ENCODE data around the gene SLC39A6.

DNA sequence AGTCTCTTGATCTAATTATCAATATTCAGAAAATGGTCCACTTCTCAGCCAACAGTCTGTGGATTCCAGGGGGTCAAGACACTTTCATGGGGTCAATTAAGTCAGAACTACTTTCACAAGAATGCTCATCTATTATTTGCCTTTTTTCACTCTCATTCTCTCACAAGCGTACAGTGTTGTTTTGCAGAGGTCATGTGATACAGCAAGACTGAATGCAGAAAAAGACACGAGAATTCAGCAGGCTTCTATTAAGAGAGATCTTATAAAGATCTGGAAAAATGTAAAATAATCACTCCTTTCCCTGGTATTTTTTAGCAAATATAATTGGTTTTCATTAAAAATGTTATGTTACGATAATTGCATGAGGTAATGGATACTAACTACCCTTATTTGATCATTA lies 70.5 kb downstream of the SLC39A6 start:
- TF ChIP-seq, protein P1, sequence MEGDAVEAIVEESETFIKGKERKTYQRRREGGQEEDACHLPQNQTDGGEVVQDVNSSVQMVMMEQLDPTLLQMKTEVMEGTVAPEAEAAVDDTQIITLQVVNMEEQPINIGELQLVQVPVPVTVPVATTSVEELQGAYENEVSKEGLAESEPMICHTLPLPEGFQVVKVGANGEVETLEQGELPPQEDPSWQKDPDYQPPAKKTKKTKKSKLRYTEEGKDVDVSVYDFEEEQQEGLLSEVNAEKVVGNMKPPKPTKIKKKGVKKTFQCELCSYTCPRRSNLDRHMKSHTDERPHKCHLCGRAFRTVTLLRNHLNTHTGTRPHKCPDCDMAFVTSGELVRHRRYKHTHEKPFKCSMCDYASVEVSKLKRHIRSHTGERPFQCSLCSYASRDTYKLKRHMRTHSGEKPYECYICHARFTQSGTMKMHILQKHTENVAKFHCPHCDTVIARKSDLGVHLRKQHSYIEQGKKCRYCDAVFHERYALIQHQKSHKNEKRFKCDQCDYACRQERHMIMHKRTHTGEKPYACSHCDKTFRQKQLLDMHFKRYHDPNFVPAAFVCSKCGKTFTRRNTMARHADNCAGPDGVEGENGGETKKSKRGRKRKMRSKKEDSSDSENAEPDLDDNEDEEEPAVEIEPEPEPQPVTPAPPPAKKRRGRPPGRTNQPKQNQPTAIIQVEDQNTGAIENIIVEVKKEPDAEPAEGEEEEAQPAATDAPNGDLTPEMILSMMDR (conservative IDR thresholded peaks at IDR 0.05; ENCODE audit: low read depth in 2 of 2) = no peak
- no peak for TF ChIP-seq POLR2AphosphoS5 (IDR thresholded peaks at IDR 0.05; ENCODE audit: low read depth)
- no peak for TF ChIP-seq ZNF114 (CRISPR knock-in tag; IDR thresholded peaks at IDR 0.05)
- TF ChIP-seq, protein P2, sequence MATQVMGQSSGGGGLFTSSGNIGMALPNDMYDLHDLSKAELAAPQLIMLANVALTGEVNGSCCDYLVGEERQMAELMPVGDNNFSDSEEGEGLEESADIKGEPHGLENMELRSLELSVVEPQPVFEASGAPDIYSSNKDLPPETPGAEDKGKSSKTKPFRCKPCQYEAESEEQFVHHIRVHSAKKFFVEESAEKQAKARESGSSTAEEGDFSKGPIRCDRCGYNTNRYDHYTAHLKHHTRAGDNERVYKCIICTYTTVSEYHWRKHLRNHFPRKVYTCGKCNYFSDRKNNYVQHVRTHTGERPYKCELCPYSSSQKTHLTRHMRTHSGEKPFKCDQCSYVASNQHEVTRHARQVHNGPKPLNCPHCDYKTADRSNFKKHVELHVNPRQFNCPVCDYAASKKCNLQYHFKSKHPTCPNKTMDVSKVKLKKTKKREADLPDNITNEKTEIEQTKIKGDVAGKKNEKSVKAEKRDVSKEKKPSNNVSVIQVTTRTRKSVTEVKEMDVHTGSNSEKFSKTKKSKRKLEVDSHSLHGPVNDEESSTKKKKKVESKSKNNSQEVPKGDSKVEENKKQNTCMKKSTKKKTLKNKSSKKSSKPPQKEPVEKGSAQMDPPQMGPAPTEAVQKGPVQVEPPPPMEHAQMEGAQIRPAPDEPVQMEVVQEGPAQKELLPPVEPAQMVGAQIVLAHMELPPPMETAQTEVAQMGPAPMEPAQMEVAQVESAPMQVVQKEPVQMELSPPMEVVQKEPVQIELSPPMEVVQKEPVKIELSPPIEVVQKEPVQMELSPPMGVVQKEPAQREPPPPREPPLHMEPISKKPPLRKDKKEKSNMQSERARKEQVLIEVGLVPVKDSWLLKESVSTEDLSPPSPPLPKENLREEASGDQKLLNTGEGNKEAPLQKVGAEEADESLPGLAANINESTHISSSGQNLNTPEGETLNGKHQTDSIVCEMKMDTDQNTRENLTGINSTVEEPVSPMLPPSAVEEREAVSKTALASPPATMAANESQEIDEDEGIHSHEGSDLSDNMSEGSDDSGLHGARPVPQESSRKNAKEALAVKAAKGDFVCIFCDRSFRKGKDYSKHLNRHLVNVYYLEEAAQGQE (IDR thresholded peaks at IDR 0.05; ENCODE audit: unreplicated experiment) = no peak
- no peak for TF ChIP-seq CREB1 (CRISPR knock-in tag; IDR thresholded peaks at IDR 0.05; ENCODE audit: low read depth)
- TF ChIP-seq EZH2 (IDR thresholded peaks at IDR 0.05; ENCODE audit: low read depth, unreplicated experiment) = no peak
- TF ChIP-seq EZH2phosphoT487 (IDR thresholded peaks at IDR 0.05; ENCODE audit: unreplicated experiment) = no peak
- no peak for TF ChIP-seq ZNF331 (CRISPR knock-in tag; IDR thresholded peaks at IDR 0.05; ENCODE audit: low read depth)
- TF ChIP-seq NANOG (IDR thresholded peaks at IDR 0.05; ENCODE audit: borderline replicate concordance) = no peak
- no peak for TF ChIP-seq JUNB (IDR thresholded peaks at IDR 0.05; ENCODE audit: unreplicated experiment)
- TF ChIP-seq, protein P3, sequence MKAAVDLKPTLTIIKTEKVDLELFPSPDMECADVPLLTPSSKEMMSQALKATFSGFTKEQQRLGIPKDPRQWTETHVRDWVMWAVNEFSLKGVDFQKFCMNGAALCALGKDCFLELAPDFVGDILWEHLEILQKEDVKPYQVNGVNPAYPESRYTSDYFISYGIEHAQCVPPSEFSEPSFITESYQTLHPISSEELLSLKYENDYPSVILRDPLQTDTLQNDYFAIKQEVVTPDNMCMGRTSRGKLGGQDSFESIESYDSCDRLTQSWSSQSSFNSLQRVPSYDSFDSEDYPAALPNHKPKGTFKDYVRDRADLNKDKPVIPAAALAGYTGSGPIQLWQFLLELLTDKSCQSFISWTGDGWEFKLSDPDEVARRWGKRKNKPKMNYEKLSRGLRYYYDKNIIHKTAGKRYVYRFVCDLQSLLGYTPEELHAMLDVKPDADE (IDR thresholded peaks at IDR 0.05) = no peak
- TF ChIP-seq, protein P4, sequence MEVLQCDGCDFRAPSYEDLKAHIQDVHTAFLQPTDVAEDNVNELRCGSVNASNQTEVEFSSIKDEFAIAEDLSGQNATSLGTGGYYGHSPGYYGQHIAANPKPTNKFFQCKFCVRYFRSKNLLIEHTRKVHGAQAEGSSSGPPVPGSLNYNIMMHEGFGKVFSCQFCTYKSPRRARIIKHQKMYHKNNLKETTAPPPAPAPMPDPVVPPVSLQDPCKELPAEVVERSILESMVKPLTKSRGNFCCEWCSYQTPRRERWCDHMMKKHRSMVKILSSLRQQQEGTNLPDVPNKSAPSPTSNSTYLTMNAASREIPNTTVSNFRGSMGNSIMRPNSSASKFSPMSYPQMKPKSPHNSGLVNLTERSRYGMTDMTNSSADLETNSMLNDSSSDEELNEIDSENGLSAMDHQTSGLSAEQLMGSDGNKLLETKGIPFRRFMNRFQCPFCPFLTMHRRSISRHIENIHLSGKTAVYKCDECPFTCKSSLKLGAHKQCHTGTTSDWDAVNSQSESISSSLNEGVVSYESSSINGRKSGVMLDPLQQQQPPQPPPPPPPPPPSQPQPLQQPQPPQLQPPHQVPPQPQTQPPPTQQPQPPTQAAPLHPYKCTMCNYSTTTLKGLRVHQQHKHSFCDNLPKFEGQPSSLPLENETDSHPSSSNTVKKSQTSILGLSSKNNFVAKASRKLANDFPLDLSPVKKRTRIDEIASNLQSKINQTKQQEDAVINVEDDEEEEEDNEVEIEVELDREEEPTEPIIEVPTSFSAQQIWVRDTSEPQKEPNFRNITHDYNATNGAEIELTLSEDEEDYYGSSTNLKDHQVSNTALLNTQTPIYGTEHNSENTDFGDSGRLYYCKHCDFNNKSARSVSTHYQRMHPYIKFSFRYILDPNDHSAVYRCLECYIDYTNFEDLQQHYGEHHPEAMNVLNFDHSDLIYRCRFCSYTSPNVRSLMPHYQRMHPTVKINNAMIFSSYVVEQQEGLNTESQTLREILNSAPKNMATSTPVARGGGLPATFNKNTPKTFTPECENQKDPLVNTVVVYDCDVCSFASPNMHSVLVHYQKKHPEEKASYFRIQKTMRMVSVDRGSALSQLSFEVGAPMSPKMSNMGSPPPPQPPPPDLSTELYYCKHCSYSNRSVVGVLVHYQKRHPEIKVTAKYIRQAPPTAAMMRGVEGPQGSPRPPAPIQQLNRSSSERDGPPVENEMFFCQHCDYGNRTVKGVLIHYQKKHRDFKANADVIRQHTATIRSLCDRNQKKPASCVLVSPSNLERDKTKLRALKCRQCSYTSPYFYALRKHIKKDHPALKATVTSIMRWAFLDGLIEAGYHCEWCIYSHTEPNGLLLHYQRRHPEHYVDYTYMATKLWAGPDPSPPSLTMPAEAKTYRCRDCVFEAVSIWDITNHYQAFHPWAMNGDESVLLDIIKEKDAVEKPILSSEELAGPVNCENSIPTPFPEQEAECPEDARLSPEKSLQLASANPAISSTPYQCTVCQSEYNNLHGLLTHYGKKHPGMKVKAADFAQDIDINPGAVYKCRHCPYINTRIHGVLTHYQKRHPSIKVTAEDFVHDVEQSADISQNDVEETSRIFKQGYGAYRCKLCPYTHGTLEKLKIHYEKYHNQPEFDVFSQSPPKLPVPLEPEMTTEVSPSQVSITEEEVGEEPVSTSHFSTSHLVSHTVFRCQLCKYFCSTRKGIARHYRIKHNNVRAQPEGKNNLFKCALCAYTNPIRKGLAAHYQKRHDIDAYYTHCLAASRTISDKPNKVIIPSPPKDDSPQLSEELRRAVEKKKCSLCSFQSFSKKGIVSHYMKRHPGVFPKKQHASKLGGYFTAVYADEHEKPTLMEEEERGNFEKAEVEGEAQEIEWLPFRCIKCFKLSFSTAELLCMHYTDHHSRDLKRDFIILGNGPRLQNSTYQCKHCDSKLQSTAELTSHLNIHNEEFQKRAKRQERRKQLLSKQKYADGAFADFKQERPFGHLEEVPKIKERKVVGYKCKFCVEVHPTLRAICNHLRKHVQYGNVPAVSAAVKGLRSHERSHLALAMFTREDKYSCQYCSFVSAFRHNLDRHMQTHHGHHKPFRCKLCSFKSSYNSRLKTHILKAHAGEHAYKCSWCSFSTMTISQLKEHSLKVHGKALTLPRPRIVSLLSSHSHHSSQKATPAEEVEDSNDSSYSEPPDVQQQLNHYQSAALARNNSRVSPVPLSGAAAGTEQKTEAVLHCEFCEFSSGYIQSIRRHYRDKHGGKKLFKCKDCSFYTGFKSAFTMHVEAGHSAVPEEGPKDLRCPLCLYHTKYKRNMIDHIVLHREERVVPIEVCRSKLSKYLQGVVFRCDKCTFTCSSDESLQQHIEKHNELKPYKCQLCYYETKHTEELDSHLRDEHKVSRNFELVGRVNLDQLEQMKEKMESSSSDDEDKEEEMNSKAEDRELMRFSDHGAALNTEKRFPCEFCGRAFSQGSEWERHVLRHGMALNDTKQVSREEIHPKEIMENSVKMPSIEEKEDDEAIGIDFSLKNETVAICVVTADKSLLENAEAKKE (CRISPR knock-in tag; IDR thresholded peaks at IDR 0.05) = no peak

Data from GM23338 (cell line).